Fibroblast of lung (primary cell): Measurements from ENCODE around the gene SLC35F4.

Source experiments
- EZH2 ChIP-seq: IDR thresholded peaks from 2 replicates; pipeline ENCODE4 v1.5.1; 2012; ENCODE audit warnings: low read length, control low read depth, mild to moderate bottlenecking; ENCODE audit errors: missing control alignments
- TF ChIP-seq, protein P1 (sequence below), 2 donors: IDR thresholded peaks in 1 of 2; conservative IDR thresholded peaks in 1 of 2; 1 replicate in 1 of 2; 2 replicates in 1 of 2; pipeline ENCODE4 v1.5.1; 2011 to 2012; ENCODE audit warnings: low read length in 2 of 2, control low read depth in 1 of 2, inconsistent platforms in 1 of 2, low read depth in 1 of 2, mild to moderate bottlenecking in 1 of 2

DNA sequence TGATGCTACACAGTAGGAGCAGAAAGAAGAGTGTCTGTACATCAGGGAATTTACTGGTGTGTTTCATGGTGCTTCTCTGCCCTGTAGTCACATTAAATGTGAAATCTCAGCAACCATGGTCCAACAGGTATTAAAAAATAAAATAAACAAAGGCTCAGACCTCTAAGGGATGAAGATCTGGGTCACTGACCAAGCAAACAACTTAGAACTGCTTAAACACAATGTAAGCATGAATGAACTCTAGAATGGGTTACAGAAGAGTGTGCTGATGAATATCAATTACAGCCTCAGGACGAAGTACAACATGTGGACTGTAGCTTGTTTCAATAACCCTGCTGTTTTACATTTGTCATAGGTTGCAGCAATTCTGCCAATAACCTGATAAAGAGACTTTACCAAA is 47.4 kb downstream of the SLC35F4 start:
- TF ChIP-seq, protein P1, sequence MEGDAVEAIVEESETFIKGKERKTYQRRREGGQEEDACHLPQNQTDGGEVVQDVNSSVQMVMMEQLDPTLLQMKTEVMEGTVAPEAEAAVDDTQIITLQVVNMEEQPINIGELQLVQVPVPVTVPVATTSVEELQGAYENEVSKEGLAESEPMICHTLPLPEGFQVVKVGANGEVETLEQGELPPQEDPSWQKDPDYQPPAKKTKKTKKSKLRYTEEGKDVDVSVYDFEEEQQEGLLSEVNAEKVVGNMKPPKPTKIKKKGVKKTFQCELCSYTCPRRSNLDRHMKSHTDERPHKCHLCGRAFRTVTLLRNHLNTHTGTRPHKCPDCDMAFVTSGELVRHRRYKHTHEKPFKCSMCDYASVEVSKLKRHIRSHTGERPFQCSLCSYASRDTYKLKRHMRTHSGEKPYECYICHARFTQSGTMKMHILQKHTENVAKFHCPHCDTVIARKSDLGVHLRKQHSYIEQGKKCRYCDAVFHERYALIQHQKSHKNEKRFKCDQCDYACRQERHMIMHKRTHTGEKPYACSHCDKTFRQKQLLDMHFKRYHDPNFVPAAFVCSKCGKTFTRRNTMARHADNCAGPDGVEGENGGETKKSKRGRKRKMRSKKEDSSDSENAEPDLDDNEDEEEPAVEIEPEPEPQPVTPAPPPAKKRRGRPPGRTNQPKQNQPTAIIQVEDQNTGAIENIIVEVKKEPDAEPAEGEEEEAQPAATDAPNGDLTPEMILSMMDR (conservative IDR thresholded peaks at IDR 0.05 in 1 of 2, IDR thresholded peaks at IDR 0.05 in 1 of 2; ENCODE audit: low read depth in 1 of 2, low read length in 2 of 2): no peak
- TF ChIP-seq EZH2: no peak
